HL-60 (cell line): ENCODE results near the gene PRR12.

Experiments
- GABPA ChIP-seq: IDR thresholded peaks from 2 replicates; pipeline ENCODE4 v1.6.1; 2012; ENCODE audit warnings: low read depth
- POLR2AphosphoS5 ChIP-seq: IDR thresholded peaks from 2 replicates; pipeline ENCODE4 v1.6.1; 2012; ENCODE audit warnings: low read depth
- SPI1 ChIP-seq: IDR thresholded peaks from 2 replicates; pipeline ENCODE4 v1.6.1; 2012; ENCODE audit warnings: low read depth, mild to moderate bottlenecking, borderline replicate concordance
- TF ChIP-seq, protein P1 (sequence below): IDR thresholded peaks from one replicate; pipeline ENCODE4 v1.5.1; 2011; ENCODE audit warnings: low read length, control low read depth, inconsistent platforms; ENCODE audit not compliant: insufficient read depth
- TF ChIP-seq, protein P2 (sequence below): IDR thresholded peaks from 2 replicates; pipeline ENCODE4 v1.6.1; 2012; ENCODE audit warnings: low read depth; ENCODE audit not compliant: insufficient replicate concordance

DNA sequence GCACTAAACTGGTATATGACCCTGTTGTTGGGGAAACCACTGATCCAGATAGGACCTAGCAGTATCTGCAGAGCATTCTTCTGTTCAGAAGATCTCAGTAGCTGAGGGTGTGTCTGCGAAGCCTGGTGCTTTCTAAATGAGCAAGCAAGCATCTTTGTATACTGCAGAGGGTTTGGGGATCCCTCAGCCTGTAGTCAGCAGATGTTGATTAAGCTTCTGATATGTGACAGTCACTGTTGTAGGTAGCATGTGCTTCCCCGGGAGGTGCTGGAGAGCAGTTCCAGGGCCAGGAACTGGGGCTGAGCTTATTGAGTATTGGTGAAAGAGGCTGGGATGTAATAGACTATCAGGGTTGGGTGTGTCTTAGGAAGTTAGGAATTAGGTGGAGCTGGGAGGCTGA is 52.5 kb downstream of the PRR12 start:
- TF ChIP-seq, protein P1, sequence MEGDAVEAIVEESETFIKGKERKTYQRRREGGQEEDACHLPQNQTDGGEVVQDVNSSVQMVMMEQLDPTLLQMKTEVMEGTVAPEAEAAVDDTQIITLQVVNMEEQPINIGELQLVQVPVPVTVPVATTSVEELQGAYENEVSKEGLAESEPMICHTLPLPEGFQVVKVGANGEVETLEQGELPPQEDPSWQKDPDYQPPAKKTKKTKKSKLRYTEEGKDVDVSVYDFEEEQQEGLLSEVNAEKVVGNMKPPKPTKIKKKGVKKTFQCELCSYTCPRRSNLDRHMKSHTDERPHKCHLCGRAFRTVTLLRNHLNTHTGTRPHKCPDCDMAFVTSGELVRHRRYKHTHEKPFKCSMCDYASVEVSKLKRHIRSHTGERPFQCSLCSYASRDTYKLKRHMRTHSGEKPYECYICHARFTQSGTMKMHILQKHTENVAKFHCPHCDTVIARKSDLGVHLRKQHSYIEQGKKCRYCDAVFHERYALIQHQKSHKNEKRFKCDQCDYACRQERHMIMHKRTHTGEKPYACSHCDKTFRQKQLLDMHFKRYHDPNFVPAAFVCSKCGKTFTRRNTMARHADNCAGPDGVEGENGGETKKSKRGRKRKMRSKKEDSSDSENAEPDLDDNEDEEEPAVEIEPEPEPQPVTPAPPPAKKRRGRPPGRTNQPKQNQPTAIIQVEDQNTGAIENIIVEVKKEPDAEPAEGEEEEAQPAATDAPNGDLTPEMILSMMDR, result no peak
- TF ChIP-seq, protein P2, sequence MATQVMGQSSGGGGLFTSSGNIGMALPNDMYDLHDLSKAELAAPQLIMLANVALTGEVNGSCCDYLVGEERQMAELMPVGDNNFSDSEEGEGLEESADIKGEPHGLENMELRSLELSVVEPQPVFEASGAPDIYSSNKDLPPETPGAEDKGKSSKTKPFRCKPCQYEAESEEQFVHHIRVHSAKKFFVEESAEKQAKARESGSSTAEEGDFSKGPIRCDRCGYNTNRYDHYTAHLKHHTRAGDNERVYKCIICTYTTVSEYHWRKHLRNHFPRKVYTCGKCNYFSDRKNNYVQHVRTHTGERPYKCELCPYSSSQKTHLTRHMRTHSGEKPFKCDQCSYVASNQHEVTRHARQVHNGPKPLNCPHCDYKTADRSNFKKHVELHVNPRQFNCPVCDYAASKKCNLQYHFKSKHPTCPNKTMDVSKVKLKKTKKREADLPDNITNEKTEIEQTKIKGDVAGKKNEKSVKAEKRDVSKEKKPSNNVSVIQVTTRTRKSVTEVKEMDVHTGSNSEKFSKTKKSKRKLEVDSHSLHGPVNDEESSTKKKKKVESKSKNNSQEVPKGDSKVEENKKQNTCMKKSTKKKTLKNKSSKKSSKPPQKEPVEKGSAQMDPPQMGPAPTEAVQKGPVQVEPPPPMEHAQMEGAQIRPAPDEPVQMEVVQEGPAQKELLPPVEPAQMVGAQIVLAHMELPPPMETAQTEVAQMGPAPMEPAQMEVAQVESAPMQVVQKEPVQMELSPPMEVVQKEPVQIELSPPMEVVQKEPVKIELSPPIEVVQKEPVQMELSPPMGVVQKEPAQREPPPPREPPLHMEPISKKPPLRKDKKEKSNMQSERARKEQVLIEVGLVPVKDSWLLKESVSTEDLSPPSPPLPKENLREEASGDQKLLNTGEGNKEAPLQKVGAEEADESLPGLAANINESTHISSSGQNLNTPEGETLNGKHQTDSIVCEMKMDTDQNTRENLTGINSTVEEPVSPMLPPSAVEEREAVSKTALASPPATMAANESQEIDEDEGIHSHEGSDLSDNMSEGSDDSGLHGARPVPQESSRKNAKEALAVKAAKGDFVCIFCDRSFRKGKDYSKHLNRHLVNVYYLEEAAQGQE, result no peak
- TF ChIP-seq POLR2AphosphoS5, result no peak
- no peak for TF ChIP-seq GABPA
- no peak for TF ChIP-seq SPI1
